Ascending aorta (tissue), 2 donors: ENCODE data around the gene MYOT. TPM values are rescaled to one million over a fixed set of nuclear protein-coding genes. Genes with fewer than 3 reads are reported as not detected.
A peak's percentile ranks its signal among the peaks of the same experiment; 100 is the strongest.

Experiments
- DNase-seq, 2 donors: peaks; one replicate each; pipeline ENCODE4 v3.0.0-alpha.2; 2019; ENCODE audit warnings: low spot score in 2 of 2
- H3K27ac ChIP-seq, 2 donors: fragments of 200-600 bp; sonication (generic); one replicate each; pipeline ENCODE4 v1.5.1; 2016 to 2017; ENCODE audit warnings: mild to moderate bottlenecking in 1 of 2
- H3K27me3 ChIP-seq: fragments of 200-600 bp; sonication (generic); one replicate; pipeline ENCODE4 v1.5.1; 2017
- H3K36me3 ChIP-seq, 2 donors: fragments of 200-600 bp; sonication (generic); one replicate each; pipeline ENCODE4 v1.5.1; 2016
- H3K4me1 ChIP-seq, 2 donors: fragments of 200-600 bp; sonication (generic); one replicate each; pipeline ENCODE4 v1.5.1; 2016 to 2017; ENCODE audit warnings: mild to moderate bottlenecking in 1 of 2
- H3K4me3 ChIP-seq, 2 donors: fragments of 200-600 bp; sonication (generic); one replicate each; pipeline ENCODE4 v1.5.1; 2016 to 2017; ENCODE audit warnings: mild to moderate bottlenecking in 1 of 2
- H3K9me3 ChIP-seq, 2 donors: fragments of 200-600 bp; sonication (generic); one replicate each; pipeline ENCODE4 v1.5.1; 2016
- CTCF ChIP-seq, 3 experiments: fragments of 200-600 bp in 2 of 3; fragments of 450-650 bp in 1 of 3; sonication (generic) in 2 of 3; IDR thresholded peaks; one replicate each; pipeline ENCODE4 v1.5.1; 2016 to 2019; ENCODE audit warnings: antibody characterized with exemption in 3 of 3, mild to moderate bottlenecking in 1 of 3, moderate library complexity in 1 of 3
- intact Hi-C: fragments of 100-400 bp; cut with DNase I; formaldehyde crosslinking; loops from one replicate; pipeline ENCODE4 v1.15.1; 2023
- total RNA-seq: library from RNA; depleted of rRNA; stranded (reverse); fragments of >200 nt; gene quantifications from one replicate; pipeline ENCODE4 v1.1.0, GENCODE V29; 2016

MYOT gene
- total RNA-seq, result 12.3 TPM

- H3K4me3 ChIP-seq, result no peak within 1 kb of the TSS
- intact Hi-C loops, result no loop called here
Measured at GRCh38 chr5:137867664-137868063, at the start of gene MYOT. Gene MYOT, plus strand, starts transcription at chr5:137867860. Its CDS starts 2,792 bp downstream, at chr5:137870652.

GRCh38 chr5:137819766-137820165 is 47.9 kb upstream of the MYOT start:
- no peak for DNase-seq
- TF ChIP-seq CTCF (IDR thresholded peaks at IDR 0.05), result no peak
- Histone ChIP-seq H3K4me3 (no peak overlapping the region), H3K27ac (no peak overlapping the region), H3K4me1 (peaks cover 0 to 9% of the 10 kb centered on the region in 2 donors), H3K9me3 (no peaks in the 10 kb centered on the region), H3K27me3 (no peaks in the 10 kb centered on the region), H3K36me3 (no peaks in the 10 kb centered on the region)
- intact Hi-C loops, result no loop called here

More at GRCh38 chr5:137867664-137868063, at the start of gene MYOT:
- Histone ChIP-seq H3K27ac (no peak within 1 kb of the TSS), H3K27me3 (no peaks in the 10 kb centered on the region), H3K36me3 (no peaks in the 10 kb centered on the region), H3K4me1 (no peaks in the 10 kb centered on the region), H3K9me3 (no peaks in the 10 kb centered on the region)
- TF ChIP-seq CTCF (IDR thresholded peaks at IDR 0.05), result no peak
- no peak for DNase-seq

GRCh38 chr5:137822158-137822764 is 45.4 kb upstream of the MYOT start:
- TF ChIP-seq CTCF (IDR thresholded peaks at IDR 0.05), result peak; percentile 8 to 59 (median 20)
- Histone ChIP-seq H3K4me1 (no peaks in the 10 kb centered on the region), H3K4me3 (no peak overlapping the region), H3K9me3 (no peaks in the 10 kb centered on the region), H3K36me3 (no peaks in the 10 kb centered on the region), H3K27me3 (no peaks in the 10 kb centered on the region), H3K27ac (peak overlapping the region in 1 of 2 donors; percentile 51)
- no peak for DNase-seq
- intact Hi-C loops, result loop anchor here (1.0 kb wide), 1 partner anchor 43 kb away; no protein-coding TSS in a partner anchor

GRCh38 chr5:137822984-137823383 is 44.7 kb upstream of the MYOT start:
- no peaks in the 10 kb centered on the region for H3K9me3 ChIP-seq
- intact Hi-C loops, result loop anchor here (1.0 kb wide), 1 partner anchor 44 kb away; no protein-coding TSS in a partner anchor
- no peaks in the 10 kb centered on the region for H3K36me3 ChIP-seq
- H3K4me3 ChIP-seq, result no peak overlapping the region
- no peaks in the 10 kb centered on the region for H3K27me3 ChIP-seq
- no peak for TF ChIP-seq CTCF (IDR thresholded peaks at IDR 0.05)
- no peak for DNase-seq
- H3K4me1 ChIP-seq, result peaks cover 0 to 4% of the 10 kb centered on the region in 2 donors
- peak overlapping the region in 1 of 2 donors; percentile 51 for H3K27ac ChIP-seq

GRCh38 chr5:137825165-137825564 is 42.5 kb upstream of the MYOT start:
- Histone ChIP-seq H3K4me3 (no peak overlapping the region), H3K36me3 (no peaks in the 10 kb centered on the region), H3K9me3 (no peaks in the 10 kb centered on the region), H3K27ac (no peak overlapping the region), H3K4me1 (peaks cover 0 to 4% of the 10 kb centered on the region in 2 donors), H3K27me3 (no peaks in the 10 kb centered on the region)
- DNase-seq, result no peak
- intact Hi-C loops, result no loop called here
- TF ChIP-seq CTCF (IDR thresholded peaks at IDR 0.05), result no peak
